H9 (cell line): ENCODE measurements around the gene MEI4. TPM values are rescaled to one million over a fixed set of nuclear protein-coding genes. Genes with fewer than 3 reads are reported as not detected.

Experiments
- DNase-seq: peaks from one replicate; pipeline ENCODE4 v3.0.0-alpha.2; 2017
- H2AFZ ChIP-seq: one replicate; pipeline ENCODE4 v1.6.1; 2013; ENCODE audit warnings: mild to moderate bottlenecking, low read length, control low read depth, moderate library complexity
- H2AK5ac ChIP-seq: 2 replicates; pipeline ENCODE4 v1.6.1; 2013; ENCODE audit warnings: low read length, control low read depth, mixed read lengths; ENCODE audit not compliant: insufficient read length
- H2BK120ac ChIP-seq: one replicate; pipeline ENCODE4 v1.6.1; 2013; ENCODE audit warnings: low read depth, mild to moderate bottlenecking, low read length, control low read depth, inconsistent platforms; ENCODE audit not compliant: poor library complexity, severe bottlenecking
- H2BK12ac ChIP-seq: 2 replicates; pipeline ENCODE4 v1.6.1; 2013; ENCODE audit warnings: low read length, control low read depth, mixed read lengths, low read depth; ENCODE audit not compliant: insufficient read length
- H2BK15ac ChIP-seq: 2 replicates; pipeline ENCODE4 v1.6.1; 2013; ENCODE audit warnings: low read depth, low read length, control low read depth
- H2BK20ac ChIP-seq: one replicate; pipeline ENCODE4 v1.6.1; 2013; ENCODE audit warnings: low read depth, mild to moderate bottlenecking, low read length, control low read depth, inconsistent platforms; ENCODE audit not compliant: poor library complexity, severe bottlenecking
- H2BK5ac ChIP-seq: 2 replicates; pipeline ENCODE4 v1.6.1; 2013; ENCODE audit warnings: low read length, control low read depth, mixed read lengths; ENCODE audit not compliant: insufficient read length
- H3K14ac ChIP-seq: 2 replicates; pipeline ENCODE4 v1.6.1; 2013; ENCODE audit warnings: low read length, control low read depth; ENCODE audit not compliant: insufficient read depth
- H3K18ac ChIP-seq: 2 replicates; pipeline ENCODE4 v1.6.1; 2013; ENCODE audit warnings: low read depth, mild to moderate bottlenecking, mixed read lengths, low read length, control low read depth; ENCODE audit not compliant: insufficient read length
- H3K23ac ChIP-seq: 2 replicates; pipeline ENCODE4 v1.6.1; 2013; ENCODE audit warnings: low read length, control low read depth, mixed read lengths, low read depth; ENCODE audit not compliant: insufficient read length
- H3K23me2 ChIP-seq: 2 replicates; pipeline ENCODE4 v1.6.1; 2013; ENCODE audit warnings: low read depth, mild to moderate bottlenecking, mixed read lengths, low read length, control low read depth; ENCODE audit not compliant: insufficient read length, poor library complexity, severe bottlenecking
- H3K27ac ChIP-seq: 2 replicates; pipeline ENCODE4 v1.5.1; 2013; ENCODE audit warnings: low read length, control low read depth, mixed read lengths, low read depth; ENCODE audit not compliant: insufficient read length
- H3K27me3 ChIP-seq: 2 replicates; pipeline ENCODE4 v1.6.1; 2013; ENCODE audit warnings: low read length, control low read depth, inconsistent platforms; ENCODE audit not compliant: insufficient read depth
- H3K4ac ChIP-seq: 2 replicates; pipeline ENCODE4 v1.6.1; 2013; ENCODE audit warnings: low read depth, mild to moderate bottlenecking, control low read depth, inconsistent platforms, low read length, moderate library complexity
- H3K4me1 ChIP-seq: 2 replicates; pipeline ENCODE4 v1.6.1; 2013; ENCODE audit warnings: low read length, control low read depth, inconsistent platforms; ENCODE audit not compliant: insufficient read depth
- H3K4me2 ChIP-seq: 2 replicates; pipeline ENCODE4 v1.6.1; 2013; ENCODE audit warnings: low read length, control low read depth, mixed read lengths; ENCODE audit not compliant: insufficient read length, insufficient read depth
- H3K56ac ChIP-seq: 2 replicates; pipeline ENCODE4 v1.6.1; 2013; ENCODE audit warnings: low read depth, mild to moderate bottlenecking, mixed read lengths, low read length, control low read depth; ENCODE audit not compliant: insufficient read length
- H3K79me1 ChIP-seq: 2 replicates; pipeline ENCODE4 v1.6.1; 2013; ENCODE audit warnings: low read depth, mild to moderate bottlenecking, moderate library complexity, low read length, control low read depth, inconsistent platforms; ENCODE audit not compliant: insufficient read depth, poor library complexity, severe bottlenecking
- H3K79me2 ChIP-seq: 2 replicates; pipeline ENCODE4 v1.6.1; 2013; ENCODE audit warnings: low read length, control low read depth, inconsistent platforms; ENCODE audit not compliant: insufficient read depth
- H3K9ac ChIP-seq: 2 replicates; pipeline ENCODE4 v1.6.1; 2013; ENCODE audit warnings: low read length, control low read depth, mixed read lengths; ENCODE audit not compliant: insufficient read length; ENCODE audit errors: extremely low read depth
- H3K9me3 ChIP-seq: one replicate; pipeline ENCODE4 v1.6.1; 2013; ENCODE audit warnings: low read depth, low read length, inconsistent platforms; ENCODE audit not compliant: control insufficient read depth
- H3T11ph ChIP-seq: one replicate; pipeline ENCODE4 v1.6.1; 2013; ENCODE audit warnings: mild to moderate bottlenecking, low read length, control low read depth, inconsistent platforms
- H4K20me1 ChIP-seq: one replicate; pipeline ENCODE4 v1.6.1; 2013; ENCODE audit not compliant: control insufficient read depth, insufficient read length, insufficient read depth
- H4K5ac ChIP-seq: 2 replicates; pipeline ENCODE4 v1.6.1; 2013; ENCODE audit warnings: low read depth, mild to moderate bottlenecking, mixed read lengths, low read length, control low read depth; ENCODE audit not compliant: insufficient read length
- H4K8ac ChIP-seq: replicated peaks from 2 replicates; pipeline ENCODE4 v1.6.1; 2013; ENCODE audit warnings: low read length, control low read depth, mixed read lengths, low read depth; ENCODE audit not compliant: insufficient read length
- H4K91ac ChIP-seq: 2 replicates; pipeline ENCODE4 v1.6.1; 2013; ENCODE audit warnings: low read depth, mild to moderate bottlenecking, moderate library complexity, mixed read lengths, low read length, control low read depth; ENCODE audit not compliant: insufficient read length
- H3K27ac Mint-ChIP-seq, 3 experiments: 2 replicates in 2 of 3; 3 replicates in 1 of 3; pipeline ENCODE4 v1.8.0; 2020 to 2021; ENCODE audit warnings: mixed read lengths in 3 of 3, mild to moderate bottlenecking in 1 of 3, moderate library complexity in 1 of 3
- H3K27me3 Mint-ChIP-seq: 2 replicates; pipeline ENCODE4 v1.8.0; 2021; ENCODE audit warnings: low read depth, mild to moderate bottlenecking, moderate library complexity, mixed read lengths
- H3K36me3 Mint-ChIP-seq, 3 experiments: 2 replicates in 2 of 3; 3 replicates in 1 of 3; pipeline ENCODE4 v1.8.0; 2020 to 2021; ENCODE audit warnings: low read depth in 3 of 3, mixed read lengths in 3 of 3; ENCODE audit not compliant: insufficient read depth in 1 of 3
- H3K4me1 Mint-ChIP-seq, 2 experiments: 2 replicates each; pipeline ENCODE4 v1.8.0; 2020; ENCODE audit warnings: mixed read lengths in 2 of 2
- H3K4me3 Mint-ChIP-seq, 2 experiments: 2 replicates in 1 of 2; 3 replicates in 1 of 2; pipeline ENCODE4 v1.8.0; 2020 to 2021; ENCODE audit warnings: mild to moderate bottlenecking in 2 of 2, mixed read lengths in 2 of 2, moderate library complexity in 1 of 2
- H3K9me3 Mint-ChIP-seq, 2 experiments: 2 replicates in 1 of 2; 3 replicates in 1 of 2; pipeline ENCODE4 v1.8.0; 2020; ENCODE audit warnings: mild to moderate bottlenecking in 2 of 2, mixed read lengths in 2 of 2, moderate library complexity in 1 of 2
- CTCF ChIP-seq: fragments of 200-600 bp; sonication (generic); conservative IDR thresholded peaks from 3 replicates; pipeline ENCODE4 v1.8.0; 2021; ENCODE audit warnings: antibody characterized with exemption, mild to moderate bottlenecking
- WGBS: extraction: QIAGEN DNeasy Blood & Tissue Kit; methylation state at CpG from one replicate; pipeline ENCODE4 v1.1.7; 2013; ENCODE audit warnings: missing lambda C conversion rate, low lambda C conversion rate, mixed read lengths; ENCODE audit not compliant: insufficient read length; ENCODE audit errors: extremely low coverage; 5-methylcytosine and 5-hydroxymethylcytosine counted together
- total RNA-seq: library from RNA; stranded (reverse); gene quantifications from 2 replicates; pipeline ENCODE4 v1.2.1, GENCODE V29; 2021

MEI4 gene
- total RNA-seq, 1 experiment from 2014 or later: 0.55 TPM

GRCh38 chr6:77619114-77619513 is 33.7 kb upstream of the MEI4 start:
- Histone ChIP-seq H3K9me3 (no peaks in the 10 kb centered on the region), H4K5ac (no peak overlapping the region), H2BK15ac (no peak overlapping the region), H3K27ac (no peak overlapping the region), H2AK5ac (no peak overlapping the region), H2AFZ (no peak overlapping the region), H3K14ac (no peak overlapping the region), H2BK20ac (no peak overlapping the region), H3K9ac (no peak overlapping the region), H3K23me2 (no peaks in the 10 kb centered on the region), H3K56ac (no peak overlapping the region), H3K27me3 (no peaks in the 10 kb centered on the region), H2BK120ac (no peak overlapping the region), H2BK12ac (no peak overlapping the region), H4K91ac (no peak overlapping the region), H3K4me1 (no peaks in the 10 kb centered on the region), H3K4ac (no peak overlapping the region), H4K8ac (no peak overlapping the region), H3K79me2 (no peaks in the 10 kb centered on the region), H3K23ac (no peak overlapping the region), H3K4me2 (no peak overlapping the region), H2BK5ac (no peak overlapping the region), H3T11ph (no peak overlapping the region), H3K18ac (no peak overlapping the region), H3K79me1 (no peaks in the 10 kb centered on the region), H4K20me1 (no peaks in the 10 kb centered on the region)
- WGBS: no CpG with 5 or more reads among the region's 2 CpGs
- no peak for DNase-seq
- H3K27ac Mint-ChIP-seq: no peak overlapping the region
- TF ChIP-seq CTCF: no peak
- no peak overlapping the region for H3K4me3 Mint-ChIP-seq
- no peaks in the 10 kb centered on the region for H3K36me3 Mint-ChIP-seq
- no peaks in the 10 kb centered on the region for H3K27me3 Mint-ChIP-seq
- peaks cover 2 to 7% of the 10 kb centered on the region in 2 experiments; a peak in 3 of 4 replicates for H3K4me1 Mint-ChIP-seq
- peaks cover 0 to 3% of the 10 kb centered on the region in 2 experiments; a peak in 3 of 5 replicates for H3K9me3 Mint-ChIP-seq
